NCI-H1105 (cell line): ENCODE data around the gene EIF2A.
"Not testable (repeated sequence)": the region's sequence is repeated elsewhere in the genome, so short reads cannot be mapped to it uniquely, and the experiment has no call there.

Source experiments
- DNase-seq: peaks from one replicate; lab custom pipeline; 2025; lab: John Stamatoyannopoulos, UW

Gene EIF2A

GRCh38 chr3:150543531-150543930 is 3.1 kb upstream of the EIF2A start:
- no peak for DNase-seq

GRCh38 chr3:150544041-150544440 is 2.5 kb upstream of the EIF2A start:
- DNase-seq, result no peak

- DNase-seq, result peak; percentile 8
Measured at GRCh38 chr3:150544726-150545125, 1.9 kb upstream of the EIF2A start.

- peak; percentile 67 for DNase-seq
Measured at GRCh38 chr3:150545419-150546225, 965 bp upstream of the EIF2A start.

- DNase-seq, result no peak
Measured at GRCh38 chr3:150547045-150547741, 606 bp downstream of the EIF2A start.

- no peak for DNase-seq
Measured at GRCh38 chr3:150555859-150556436, 9.4 kb downstream of the EIF2A start.

GRCh38 chr3:150556792-150557191 is 10.2 kb downstream of the EIF2A start:
- DNase-seq, result no peak

GRCh38 chr3:150557725-150558124 is 11.1 kb downstream of the EIF2A start:
- DNase-seq, result no peak

- DNase-seq, result no peak
Measured at GRCh38 chr3:150564243-150564642, 17.7 kb downstream of the EIF2A start.

- DNase-seq, result no peak
Measured at GRCh38 chr3:150567328-150567727, 20.7 kb downstream of the EIF2A start.

- DNase-seq, result no peak
Measured at GRCh38 chr3:150577855-150578254, 31.3 kb downstream of the EIF2A start.

- no peak for DNase-seq
Measured at GRCh38 chr3:150581174-150581573, 34.6 kb downstream of the EIF2A start.

GRCh38 chr3:150582620-150583019 is 36.0 kb downstream of the EIF2A start:
- no peak for DNase-seq

- no peak for DNase-seq
Measured at GRCh38 chr3:150583028-150583427, 36.4 kb downstream of the EIF2A start.

- no peak for DNase-seq
Measured at GRCh38 chr3:150588027-150588830, 41.6 kb downstream of the EIF2A start.

- DNase-seq, result no peak
Measured at GRCh38 chr3:150589759-150590158, 43.2 kb downstream of the EIF2A start.

- DNase-seq, result no peak
Measured at GRCh38 chr3:150594150-150594549, 47.6 kb downstream of the EIF2A start.

GRCh38 chr3:150597646-150598045 is 51.1 kb downstream of the EIF2A start:
- DNase-seq, result no peak

- DNase-seq, result no peak
Measured at GRCh38 chr3:150599611-150600297, 53.2 kb downstream of the EIF2A start.

- DNase-seq, result not testable (repeated sequence)
Measured at GRCh38 chr3:150600647-150601530, 54.3 kb downstream of the EIF2A start.
